HEK293 (cell line): ENCODE results near the gene TEKTIP1.
A peak's percentile ranks its signal among the peaks of the same experiment; 100 is the strongest.

Source experiments
- BCL11B ChIP-seq: fragments of 450-650 bp; formaldehyde crosslinking; IDR thresholded peaks from 2 replicates; pipeline ENCODE4 v1.5.1; 2016; ENCODE audit warnings: low read depth, missing biosample characterization, missing genetic modification characterization
- HOXC10 ChIP-seq: sonication (generic); formaldehyde crosslinking; IDR thresholded peaks from 2 replicates; pipeline ENCODE4 v1.8.1; 2023; ENCODE audit warnings: mild to moderate bottlenecking, missing genetic modification reagents
- KLF9 ChIP-seq: fragments of 450-650 bp; formaldehyde crosslinking; IDR thresholded peaks from 2 replicates; pipeline ENCODE4 v1.5.1; 2016; ENCODE audit warnings: missing biosample characterization, missing genetic modification characterization, low read depth
- MYNN ChIP-seq: fragments of 450-650 bp; formaldehyde crosslinking; IDR thresholded peaks from 2 replicates; pipeline ENCODE4 v1.5.1; 2016; ENCODE audit warnings: missing biosample characterization, missing genetic modification characterization, borderline replicate concordance
- PATZ1 ChIP-seq: fragments of 450-650 bp; formaldehyde crosslinking; IDR thresholded peaks from 2 replicates; pipeline ENCODE4 v1.5.1; 2016; ENCODE audit warnings: missing biosample characterization, missing genetic modification characterization
- PBX3 ChIP-seq: sonication (generic); formaldehyde crosslinking; IDR thresholded peaks from 2 replicates; pipeline ENCODE4 v1.8.1; 2022; ENCODE audit warnings: mild to moderate bottlenecking, moderate library complexity, missing genetic modification reagents
- TRIM28 ChIP-seq: IDR thresholded peaks from 2 replicates; pipeline ENCODE4 v1.6.1; 2011; ENCODE audit warnings: low read length, control low read depth, borderline replicate concordance
- YY2 ChIP-seq: fragments of 450-650 bp; formaldehyde crosslinking; IDR thresholded peaks from 2 replicates; pipeline ENCODE4 v1.5.1; 2016; ENCODE audit warnings: missing biosample characterization, missing genetic modification characterization
- ZBTB21 ChIP-seq: fragments of 450-650 bp; formaldehyde crosslinking; IDR thresholded peaks from 2 replicates; pipeline ENCODE4 v1.5.1; 2017; ENCODE audit warnings: missing biosample characterization, missing genetic modification characterization
- ZBTB49 ChIP-seq: fragments of 450-650 bp; formaldehyde crosslinking; IDR thresholded peaks from 2 replicates; pipeline ENCODE4 v1.5.1; 2016; ENCODE audit warnings: missing biosample characterization, missing genetic modification characterization, low read depth
- ZBTB7A ChIP-seq: fragments of 450-650 bp; formaldehyde crosslinking; IDR thresholded peaks from 2 replicates; pipeline ENCODE4 v1.5.1; 2016; ENCODE audit warnings: low read depth, missing biosample characterization, missing genetic modification characterization
- ZNF146 ChIP-seq: fragments of 450-650 bp; formaldehyde crosslinking; IDR thresholded peaks from 2 replicates; pipeline ENCODE4 v1.5.1; 2016; ENCODE audit warnings: missing biosample characterization, missing genetic modification characterization
- ZNF169 ChIP-seq: fragments of 450-650 bp; formaldehyde crosslinking; IDR thresholded peaks from 2 replicates; pipeline ENCODE4 v1.5.1; 2016; ENCODE audit warnings: missing biosample characterization, missing genetic modification characterization
- ZNF175 ChIP-seq: fragments of 450-650 bp; formaldehyde crosslinking; IDR thresholded peaks from 2 replicates; pipeline ENCODE4 v1.5.1; 2016; ENCODE audit warnings: missing biosample characterization, missing genetic modification characterization
- ZNF184 ChIP-seq: fragments of 450-650 bp; IDR thresholded peaks from 2 replicates; pipeline ENCODE4 v1.5.1; 2018; ENCODE audit warnings: missing biosample characterization, mild to moderate bottlenecking, missing genetic modification characterization
- ZNF2 ChIP-seq: fragments of 450-650 bp; formaldehyde crosslinking; IDR thresholded peaks from 2 replicates; pipeline ENCODE4 v1.5.1; 2016; ENCODE audit warnings: missing biosample characterization, missing genetic modification characterization
- ZNF248 ChIP-seq: fragments of 450-650 bp; formaldehyde crosslinking; IDR thresholded peaks from 2 replicates; pipeline ENCODE4 v1.5.1; 2017; ENCODE audit warnings: missing biosample characterization, missing genetic modification characterization
- ZNF280C ChIP-seq: fragments of 450-650 bp; formaldehyde crosslinking; IDR thresholded peaks from 2 replicates; pipeline ENCODE4 v1.5.1; 2016; ENCODE audit warnings: missing biosample characterization, missing genetic modification characterization
- ZNF292 ChIP-seq: fragments of 450-650 bp; formaldehyde crosslinking; IDR thresholded peaks from 2 replicates; pipeline ENCODE4 v1.5.1; 2016; ENCODE audit warnings: low read depth, missing biosample characterization, missing genetic modification characterization, borderline replicate concordance
- ZNF311 ChIP-seq: fragments of 450-650 bp; formaldehyde crosslinking; IDR thresholded peaks from 2 replicates; pipeline ENCODE4 v1.5.1; 2017; ENCODE audit warnings: missing biosample characterization, missing genetic modification characterization, borderline replicate concordance
- ZNF324 ChIP-seq: fragments of 450-650 bp; formaldehyde crosslinking; IDR thresholded peaks from 2 replicates; pipeline ENCODE4 v1.5.1; 2016; ENCODE audit warnings: missing biosample characterization, missing genetic modification characterization
- ZNF37A ChIP-seq: fragments of 450-650 bp; IDR thresholded peaks from 2 replicates; pipeline ENCODE4 v1.5.1; 2018; ENCODE audit warnings: missing biosample characterization, missing genetic modification characterization
- ZNF391 ChIP-seq: fragments of 450-650 bp; formaldehyde crosslinking; IDR thresholded peaks from 2 replicates; pipeline ENCODE4 v1.5.1; 2016; ENCODE audit warnings: low read depth, missing biosample characterization, missing genetic modification characterization, borderline replicate concordance
- ZNF416 ChIP-seq: fragments of 450-650 bp; formaldehyde crosslinking; IDR thresholded peaks from 2 replicates; pipeline ENCODE4 v1.5.1; 2016; ENCODE audit warnings: missing biosample characterization, missing genetic modification characterization
- ZNF473 ChIP-seq: fragments of 450-650 bp; formaldehyde crosslinking; IDR thresholded peaks from 2 replicates; pipeline ENCODE4 v1.5.1; 2017; ENCODE audit warnings: missing biosample characterization, missing genetic modification characterization
- ZNF561 ChIP-seq: fragments of 450-650 bp; IDR thresholded peaks from 2 replicates; pipeline ENCODE4 v1.5.1; 2018; ENCODE audit warnings: missing biosample characterization, missing genetic modification characterization, borderline replicate concordance
- ZNF580 ChIP-seq: fragments of 450-650 bp; formaldehyde crosslinking; IDR thresholded peaks from 2 replicates; pipeline ENCODE4 v1.5.1; 2016; ENCODE audit warnings: missing biosample characterization, missing genetic modification characterization
- ZNF596 ChIP-seq: fragments of 450-650 bp; IDR thresholded peaks from 2 replicates; pipeline ENCODE4 v1.5.0; 2018; ENCODE audit warnings: missing biosample characterization, mild to moderate bottlenecking, missing genetic modification characterization, moderate library complexity
- ZNF610 ChIP-seq: fragments of 450-650 bp; formaldehyde crosslinking; IDR thresholded peaks from 2 replicates; pipeline ENCODE4 v1.5.1; 2016; ENCODE audit warnings: missing biosample characterization, missing genetic modification characterization, borderline replicate concordance
- ZNF664 ChIP-seq: fragments of 450-650 bp; formaldehyde crosslinking; IDR thresholded peaks from 2 replicates; pipeline ENCODE4 v1.5.1; 2016; ENCODE audit warnings: missing biosample characterization, missing genetic modification characterization
- ZNF837 ChIP-seq: fragments of 450-650 bp; formaldehyde crosslinking; IDR thresholded peaks from 2 replicates; pipeline ENCODE4 v1.5.1; 2016; ENCODE audit warnings: missing biosample characterization, missing genetic modification characterization
- TF ChIP-seq, protein P1 (sequence below): fragments of 450-650 bp; formaldehyde crosslinking; IDR thresholded peaks from 2 replicates; pipeline ENCODE4 v1.5.1; 2017; ENCODE audit warnings: missing biosample characterization, missing genetic modification characterization

The TEKTIP1 gene

GRCh38 chr19:3573162-3573857 is 34.3 kb downstream of the TEKTIP1 start (continued):
- TF ChIP-seq TRIM28 (no peak), ZNF184 (tag by site-specific recombination) (no peak), BCL11B (peak; percentile 96), ZNF292 (tag by site-specific recombination) (no peak), ZNF146 (0 out of 2 replicates have a peak, but pooled peaks have one; percentile 7), ZNF175 (tag by site-specific recombination) (no peak), ZNF561 (tag by site-specific recombination) (no peak), MYNN (tag by site-specific recombination) (no peak), ZNF311 (tag by site-specific recombination) (no peak), ZNF391 (0 out of 2 replicates have a peak, but pooled peaks have one; percentile 59), ZNF837 (tag by site-specific recombination) (0 out of 2 replicates have a peak, but pooled peaks have one; percentile 6), ZNF596 (tag by site-specific recombination) (peak; percentile 47; the same call in 1 of the 2 replicates), PBX3 (no peak), YY2 (tag by site-specific recombination) (0 out of 2 replicates have a peak, but pooled peaks have one; percentile 29), ZNF416 (tag by site-specific recombination) (no peak), ZNF248 (no peak), ZNF610 (tag by site-specific recombination) (no peak), KLF9 (0 out of 2 replicates have a peak, but pooled peaks have one; percentile 5), ZBTB21 (tag by site-specific recombination) (no peak), ZNF37A (tag by site-specific recombination) (no peak), ZBTB49 (tag by site-specific recombination) (no peak), ZNF169 (peak; percentile 57; the same call in 1 of the 2 replicates), ZNF2 (tag by site-specific recombination) (0 out of 2 replicates have a peak, but pooled peaks have one; percentile 26), ZNF580 (tag by site-specific recombination) (no peak), ZNF280C (tag by site-specific recombination) (no peak), HOXC10 (CRISPR knock-in tag) (no peak), PATZ1 (tag by site-specific recombination) (peak; percentile 96), ZNF473 (tag by site-specific recombination) (no peak), ZNF324 (tag by site-specific recombination) (no peak), ZNF664 (tag by site-specific recombination) (no peak), ZBTB7A (tag by site-specific recombination) (peak; percentile 89)
- TF ChIP-seq, protein P1, sequence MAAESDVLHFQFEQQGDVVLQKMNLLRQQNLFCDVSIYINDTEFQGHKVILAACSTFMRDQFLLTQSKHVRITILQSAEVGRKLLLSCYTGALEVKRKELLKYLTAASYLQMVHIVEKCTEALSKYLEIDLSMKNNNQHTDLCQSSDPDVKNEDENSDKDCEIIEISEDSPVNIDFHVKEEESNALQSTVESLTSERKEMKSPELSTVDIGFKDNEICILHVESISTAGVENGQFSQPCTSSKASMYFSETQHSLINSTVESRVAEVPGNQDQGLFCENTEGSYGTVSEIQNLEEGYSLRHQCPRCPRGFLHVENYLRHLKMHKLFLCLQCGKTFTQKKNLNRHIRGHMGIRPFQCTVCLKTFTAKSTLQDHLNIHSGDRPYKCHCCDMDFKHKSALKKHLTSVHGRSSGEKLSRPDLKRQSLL = no peak
